Naive thymus-derived CD8-positive, alpha-beta T cell (primary cell): ENCODE results near the gene PLG. TPM values are rescaled to one million over a fixed set of nuclear protein-coding genes. Genes with fewer than 3 reads are reported as not detected.

Experiments used
- polyA plus RNA-seq, 3 donors: library from polyadenylated mRNA; unstranded; fragments of 300-500 nt; fragmentation: Illumina TruSeq; gene quantifications; one replicate each; pipeline ENCODE4 v1.2.3, GENCODE V29; 2021
- total RNA-seq, 8 experiments: library from RNA in 2 of 8; stranded (reverse) in 2 of 8; gene quantifications; one replicate each; pipeline ENCODE4 v1.2.3 and lab custom pipeline; 2021 to 2026

PLG gene
- total and polyA plus RNA-seq, 5 experiments from 2014 or later: 0.47 TPM; not detected in 4

Other genes starting within 250 kb of the PLG start
- not detected for gene LPA, start 38.0 kb upstream of the PLG start, total RNA-seq
- not detected for gene LPA, start 38.0 kb upstream of the PLG start, polyA plus RNA-seq